Motor neuron (in vitro differentiated cells): Measurements from ENCODE around the gene ABCB1. TPM values are rescaled to one million over a fixed set of nuclear protein-coding genes. Genes with fewer than 3 reads are reported as not detected.
"Not testable (repeated sequence)": the region's sequence is repeated elsewhere in the genome, so short reads cannot be mapped to it uniquely, and the experiment has no call there.

ENCODE experiments used
- ATAC-seq, 8 experiments: fragments of 200-7000 bp; cut with Tn5 transposase; replicated peaks in 6 of 8; 2 replicates each; pipeline ENCODE4 v1.8.0; 2021; ENCODE audit warnings: mild to moderate bottlenecking in 8 of 8, moderate library complexity in 8 of 8
- H3K27ac ChIP-seq, 2 donors: fragments of 250-450 bp; sonication (Bioruptor Pico); 2 replicates each; pipeline ENCODE4 v1.9.0; 2021; ENCODE audit warnings: antibody characterized with exemption in 2 of 2, mild to moderate bottlenecking in 2 of 2, moderate library complexity in 1 of 2
- H3K4me1 ChIP-seq, 2 donors: fragments of 250-450 bp; sonication (Bioruptor Pico); replicated peaks in 1 of 2; 2 replicates each; pipeline ENCODE4 v1.6.1; 2021; ENCODE audit warnings: antibody characterized with exemption in 2 of 2, mild to moderate bottlenecking in 2 of 2, moderate library complexity in 1 of 2
- H3K4me3 ChIP-seq, 5 donors: fragments of 250-450 bp; sonication (Bioruptor Pico); 2 replicates each; pipeline ENCODE4 v1.9.0; 2021; ENCODE audit warnings: antibody characterized with exemption in 5 of 5, mild to moderate bottlenecking in 5 of 5, moderate library complexity in 4 of 5
- WGBS, 10 experiments: fragments of 450-650 bp; shearing (Covaris generic); methylation state at CpG; one replicate each; pipeline ENCODE4 v1.0.0; 2022; 5-methylcytosine and 5-hydroxymethylcytosine counted together
- in situ Hi-C, 9 experiments: fragments of 400-800 bp; cut with MboI; loops; one replicate each; pipeline ENCODE4 v1.15.0; 2021; ENCODE audit warnings: low sequenced_read_pairs in 9 of 9, low pct_unique_long_range_greater_than_20kb in 2 of 9; ENCODE audit not compliant: unreplicated experiment in 9 of 9
- total RNA-seq, 8 experiments: library from RNA; unstranded; fragments of 300-600 nt; gene quantifications; 2 replicates each; pipeline versions ENCODE4 v1.2.3 to v1.2.4, GENCODE V29; 2022

The ABCB1 gene
- total RNA-seq, 8 experiments from 2014 or later = 1.3 to 6.7 (median 2.7) TPM; not detected in 2

- Histone ChIP-seq H3K4me1 (peaks cover 0 to 2% of the 10 kb centered on the region in 2 donors), H3K27ac (no peak overlapping the region), H3K4me3 (no peak overlapping the region)
- WGBS, 10 experiments = 0 to 96% (median 86%) methylated on average over 1 to 4 of the region's 4 CpGs; no CpG with 5 or more reads in 1 of the 10 experiments
- no peak for ATAC-seq
- in situ Hi-C loops = no loop called here
These were observed 2.3 kb downstream of the ABCB1 start for GRCh38 chr7:87598234-87599009.

- Histone ChIP-seq H3K27ac (no peak overlapping the region), H3K4me3 (no peak overlapping the region), H3K4me1 (peaks cover 0 to 2% of the 10 kb centered on the region in 2 donors)
- in situ Hi-C loops = no loop called here
- no peak for ATAC-seq
- WGBS, 10 experiments = 0 to 80% (median 60%) methylated on average over 1 of the region's 1 CpG; no CpG with 5 or more reads in 5 of the 10 experiments
These were observed 4.0 kb downstream of the ABCB1 start for GRCh38 chr7:87596696-87597095.

- Histone ChIP-seq H3K27ac (no peak overlapping the region), H3K4me1 (peaks cover 0 to 2% of the 10 kb centered on the region in 2 donors), H3K4me3 (no peak overlapping the region)
- WGBS, 10 experiments = 10 to 100% (median 73%) methylated on average over 1 of the region's 1 CpG; no CpG with 5 or more reads in 4 of the 10 experiments
- in situ Hi-C loops = no loop called here
- ATAC-seq = no peak
These were observed 4.5 kb downstream of the ABCB1 start for GRCh38 chr7:87596136-87596535.

- no peak for ATAC-seq
- 0 to 100% (median 56%) methylated on average over 1 of the region's 1 CpG; no CpG with 5 or more reads in 6 of the 10 experiments for WGBS, 10 experiments
- no peak overlapping the region for H3K4me3 ChIP-seq
- in situ Hi-C loops = no loop called here
- no peak overlapping the region for H3K27ac ChIP-seq
- peaks cover 0 to 3% of the 10 kb centered on the region in 2 donors for H3K4me1 ChIP-seq
These were observed 8.4 kb downstream of the ABCB1 start for GRCh38 chr7:87592300-87592699.

GRCh38 chr7:87591211-87591610, 9.5 kb downstream of the ABCB1 start:
- 36 to 97% (median 71%) methylated on average over 2 to 5 of the region's 5 CpGs; no CpG with 5 or more reads in 2 of the 10 experiments for WGBS, 10 experiments
- Histone ChIP-seq H3K4me3 (no peak overlapping the region), H3K4me1 (peaks cover 0 to 3% of the 10 kb centered on the region in 2 donors), H3K27ac (no peak overlapping the region)
- ATAC-seq = no peak
- in situ Hi-C loops = no loop called here

GRCh38 chr7:87590578-87590977, 10.1 kb downstream of the ABCB1 start:
- H3K27ac ChIP-seq = no peak overlapping the region
- in situ Hi-C loops = no loop called here
- H3K4me1 ChIP-seq = peaks cover 0 to 3% of the 10 kb centered on the region in 2 donors
- ATAC-seq = no peak
- H3K4me3 ChIP-seq = no peak overlapping the region

- no peak for ATAC-seq
- H3K27ac ChIP-seq = no peak overlapping the region
- 80 to 100% methylated on average over 1 of the region's 1 CpG; no CpG with 5 or more reads in 8 of the 10 experiments for WGBS, 10 experiments
- H3K4me1 ChIP-seq = peaks cover 0 to 3% of the 10 kb centered on the region in 2 donors
- no peak overlapping the region for H3K4me3 ChIP-seq
- in situ Hi-C loops = no loop called here
These were observed 11.1 kb downstream of the ABCB1 start for GRCh38 chr7:87589631-87590030.

- in situ Hi-C loops = no loop called here
- Histone ChIP-seq H3K4me1 (no peaks in the 10 kb centered on the region), H3K27ac (no peak overlapping the region), H3K4me3 (no peak overlapping the region)
- WGBS, 10 experiments = 0 to 100% (median 58%) methylated on average over 1 to 3 of the region's 3 CpGs; no CpG with 5 or more reads in 2 of the 10 experiments
- ATAC-seq = no peak
These were observed 19.0 kb downstream of the ABCB1 start for GRCh38 chr7:87581723-87582122.

GRCh38 chr7:87580636-87581035, 20.0 kb downstream of the ABCB1 start:
- in situ Hi-C loops = no loop called here
- WGBS, 10 experiments = 14 to 100% (median 60%) methylated on average over 1 of the region's 1 CpG; no CpG with 5 or more reads in 5 of the 10 experiments
- Histone ChIP-seq H3K4me1 (no peaks in the 10 kb centered on the region), H3K4me3 (no peak overlapping the region), H3K27ac (no peak overlapping the region)
- peak in 1 of 8 experiments; percentile 28 for ATAC-seq

- Histone ChIP-seq H3K4me3 (no peak overlapping the region), H3K4me1 (peaks cover 0 to 2% of the 10 kb centered on the region in 2 donors), H3K27ac (no peak overlapping the region)
- in situ Hi-C loops = no loop called here
- ATAC-seq = no peak
- WGBS, 10 experiments = 34 to 100% (median 92%) methylated on average over 1 to 2 of the region's 2 CpGs; no CpG with 5 or more reads in 2 of the 10 experiments
These were observed 25.2 kb downstream of the ABCB1 start for GRCh38 chr7:87575521-87575920.

GRCh38 chr7:87574630-87575029, 26.1 kb downstream of the ABCB1 start:
- ATAC-seq = peak in 7 of 8 experiments; percentile 70 to 97 (median 90)
- in situ Hi-C loops = no loop called here
- peaks cover 0 to 2% of the 10 kb centered on the region in 2 donors for H3K4me1 ChIP-seq
- no peak overlapping the region for H3K4me3 ChIP-seq
- H3K27ac ChIP-seq = no peak overlapping the region
- WGBS, 10 experiments = 0 to 90% (median 10%) methylated on average over 1 to 2 of the region's 2 CpGs; no CpG with 5 or more reads in 1 of the 10 experiments

- H3K27ac ChIP-seq, H3K4me1 ChIP-seq, ATAC-seq, H3K4me3 ChIP-seq, in situ Hi-C loops: not testable (repeated sequence)
- 0 to 80% (median 48%) methylated on average over 1 of the region's 1 CpG; no CpG with 5 or more reads in 4 of the 10 experiments for WGBS, 10 experiments
These were observed 28.2 kb downstream of the ABCB1 start for GRCh38 chr7:87572513-87572912.

GRCh38 chr7:87570178-87570577, 30.5 kb downstream of the ABCB1 start:
- in situ Hi-C loops = no loop called here
- Histone ChIP-seq H3K4me3 (no peak overlapping the region), H3K27ac (no peak overlapping the region), H3K4me1 (peaks cover 0 to 2% of the 10 kb centered on the region in 2 donors)
- no peak for ATAC-seq
- 0 to 89% (median 0%) methylated on average over 1 of the region's 1 CpG; no CpG with 5 or more reads in 3 of the 10 experiments for WGBS, 10 experiments
